Gastroesophageal sphincter (tissue), 3 donors: ENCODE measurements around the gene MAP3K4.

Experiments used
- EP300 ChIP-seq: sonication (generic); formaldehyde crosslinking; IDR thresholded peaks from one replicate; pipeline ENCODE4 v1.6.1; 2017; ENCODE audit warnings: antibody characterized with exemption, mild to moderate bottlenecking
- POLR2A ChIP-seq, 2 donors: fragments of 450-650 bp; IDR thresholded peaks; one replicate each; pipeline ENCODE4 v1.6.1; 2017; ENCODE audit warnings: antibody characterized with exemption in 2 of 2, mild to moderate bottlenecking in 2 of 2, moderate library complexity in 1 of 2
- POLR2AphosphoS5 ChIP-seq: sonication (generic); formaldehyde crosslinking; IDR thresholded peaks from one replicate; pipeline ENCODE4 v1.6.1; 2017; ENCODE audit warnings: antibody characterized with exemption
- TF ChIP-seq, protein P1 (sequence below), 4 experiments: fragments of 200-600 bp in 2 of 4; fragments of 450-650 bp in 2 of 4; sonication (generic) in 1 of 4; IDR thresholded peaks; one replicate each; pipeline ENCODE4 v1.5.1; 2017 to 2019; ENCODE audit warnings: antibody characterized with exemption in 4 of 4, mild to moderate bottlenecking in 2 of 4, moderate library complexity in 2 of 4

- TF ChIP-seq, protein P1, sequence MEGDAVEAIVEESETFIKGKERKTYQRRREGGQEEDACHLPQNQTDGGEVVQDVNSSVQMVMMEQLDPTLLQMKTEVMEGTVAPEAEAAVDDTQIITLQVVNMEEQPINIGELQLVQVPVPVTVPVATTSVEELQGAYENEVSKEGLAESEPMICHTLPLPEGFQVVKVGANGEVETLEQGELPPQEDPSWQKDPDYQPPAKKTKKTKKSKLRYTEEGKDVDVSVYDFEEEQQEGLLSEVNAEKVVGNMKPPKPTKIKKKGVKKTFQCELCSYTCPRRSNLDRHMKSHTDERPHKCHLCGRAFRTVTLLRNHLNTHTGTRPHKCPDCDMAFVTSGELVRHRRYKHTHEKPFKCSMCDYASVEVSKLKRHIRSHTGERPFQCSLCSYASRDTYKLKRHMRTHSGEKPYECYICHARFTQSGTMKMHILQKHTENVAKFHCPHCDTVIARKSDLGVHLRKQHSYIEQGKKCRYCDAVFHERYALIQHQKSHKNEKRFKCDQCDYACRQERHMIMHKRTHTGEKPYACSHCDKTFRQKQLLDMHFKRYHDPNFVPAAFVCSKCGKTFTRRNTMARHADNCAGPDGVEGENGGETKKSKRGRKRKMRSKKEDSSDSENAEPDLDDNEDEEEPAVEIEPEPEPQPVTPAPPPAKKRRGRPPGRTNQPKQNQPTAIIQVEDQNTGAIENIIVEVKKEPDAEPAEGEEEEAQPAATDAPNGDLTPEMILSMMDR (IDR thresholded peaks at IDR 0.05): no peak
- no peak for TF ChIP-seq EP300
- TF ChIP-seq POLR2AphosphoS5: no peak
- no peak for TF ChIP-seq POLR2A (IDR thresholded peaks at IDR 0.05)
These were observed 63.3 kb downstream of the MAP3K4 start for GRCh38 chr6:161054876-161055275.
